Astrocyte (in vitro differentiated cells and primary cell): Measurements from ENCODE around the gene HPGDS.

Experiments used
- EZH2 ChIP-seq: IDR thresholded peaks from 2 replicates; pipeline ENCODE4 v1.6.1; 2012; ENCODE audit warnings: mild to moderate bottlenecking, low read length, inconsistent platforms; ENCODE audit not compliant: insufficient read depth
- TF ChIP-seq, protein P1 (sequence below): IDR thresholded peaks from 2 replicates; pipeline ENCODE4 v1.5.1; 2011; ENCODE audit warnings: low read depth, mild to moderate bottlenecking, inconsistent platforms, low read length, moderate library complexity; ENCODE audit not compliant: insufficient read depth

DNA sequence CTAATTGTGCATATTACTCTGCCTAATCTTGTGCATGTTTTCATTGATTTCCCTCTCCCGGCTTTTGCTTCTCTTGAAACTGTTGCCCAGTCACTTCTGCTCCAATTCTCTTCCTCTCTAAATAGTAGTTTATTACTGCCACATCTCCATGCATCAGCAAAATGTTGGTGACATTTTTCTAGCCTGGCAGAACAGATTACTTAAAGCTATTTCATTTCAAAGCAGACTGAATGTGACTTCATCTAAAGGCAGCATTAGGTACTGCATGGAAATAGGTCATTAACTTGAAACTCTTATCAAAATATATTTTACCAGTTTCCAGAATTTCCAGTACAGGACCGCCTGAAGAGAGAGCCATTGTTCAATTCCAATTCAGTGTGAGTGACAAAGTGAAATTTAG is 52.4 kb downstream of the HPGDS start:
- TF ChIP-seq, protein P1, sequence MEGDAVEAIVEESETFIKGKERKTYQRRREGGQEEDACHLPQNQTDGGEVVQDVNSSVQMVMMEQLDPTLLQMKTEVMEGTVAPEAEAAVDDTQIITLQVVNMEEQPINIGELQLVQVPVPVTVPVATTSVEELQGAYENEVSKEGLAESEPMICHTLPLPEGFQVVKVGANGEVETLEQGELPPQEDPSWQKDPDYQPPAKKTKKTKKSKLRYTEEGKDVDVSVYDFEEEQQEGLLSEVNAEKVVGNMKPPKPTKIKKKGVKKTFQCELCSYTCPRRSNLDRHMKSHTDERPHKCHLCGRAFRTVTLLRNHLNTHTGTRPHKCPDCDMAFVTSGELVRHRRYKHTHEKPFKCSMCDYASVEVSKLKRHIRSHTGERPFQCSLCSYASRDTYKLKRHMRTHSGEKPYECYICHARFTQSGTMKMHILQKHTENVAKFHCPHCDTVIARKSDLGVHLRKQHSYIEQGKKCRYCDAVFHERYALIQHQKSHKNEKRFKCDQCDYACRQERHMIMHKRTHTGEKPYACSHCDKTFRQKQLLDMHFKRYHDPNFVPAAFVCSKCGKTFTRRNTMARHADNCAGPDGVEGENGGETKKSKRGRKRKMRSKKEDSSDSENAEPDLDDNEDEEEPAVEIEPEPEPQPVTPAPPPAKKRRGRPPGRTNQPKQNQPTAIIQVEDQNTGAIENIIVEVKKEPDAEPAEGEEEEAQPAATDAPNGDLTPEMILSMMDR: no peak
- TF ChIP-seq EZH2: no peak
